Measurements from ENCODE around the gene LENG9.
"Not testable (repeated sequence)": the region's sequence is repeated elsewhere in the genome, so short reads cannot be mapped to it uniquely, and the experiment has no call there.

The LENG9 gene

DNA sequence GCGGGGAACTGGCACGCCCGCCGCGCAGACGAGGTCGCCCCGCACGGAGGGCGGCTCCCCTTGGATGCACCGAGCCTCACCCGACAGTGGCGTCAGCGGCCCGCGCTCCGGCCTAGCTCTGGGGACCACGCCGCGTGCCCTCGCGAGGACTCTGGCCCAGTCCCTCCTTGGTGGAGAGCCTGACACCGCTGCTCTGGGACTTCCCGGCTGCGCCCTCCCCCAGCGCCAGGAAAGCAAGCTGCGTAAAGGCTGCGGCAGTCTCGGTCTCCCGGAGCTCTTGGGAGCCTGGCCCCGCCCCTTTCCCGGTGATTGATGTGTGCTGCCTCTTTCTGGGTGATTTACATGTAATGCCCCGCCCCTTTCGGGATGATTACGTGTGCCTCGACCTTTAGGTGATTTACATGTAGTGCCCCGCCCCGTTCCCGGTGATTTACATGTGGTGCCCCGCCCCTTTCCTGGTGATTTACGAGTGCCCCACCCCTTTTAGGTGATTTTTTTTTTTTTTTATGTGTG is at the start of gene LENG9:
Gene LENG9, minus strand, starts transcription at position 248 of the 513 bp plus-strand sequence. CDS start 252 bp downstream, outside the sequence.
- DNase-seq (ENCODE audit: low read depth) = peak; percentile 81

DNA sequence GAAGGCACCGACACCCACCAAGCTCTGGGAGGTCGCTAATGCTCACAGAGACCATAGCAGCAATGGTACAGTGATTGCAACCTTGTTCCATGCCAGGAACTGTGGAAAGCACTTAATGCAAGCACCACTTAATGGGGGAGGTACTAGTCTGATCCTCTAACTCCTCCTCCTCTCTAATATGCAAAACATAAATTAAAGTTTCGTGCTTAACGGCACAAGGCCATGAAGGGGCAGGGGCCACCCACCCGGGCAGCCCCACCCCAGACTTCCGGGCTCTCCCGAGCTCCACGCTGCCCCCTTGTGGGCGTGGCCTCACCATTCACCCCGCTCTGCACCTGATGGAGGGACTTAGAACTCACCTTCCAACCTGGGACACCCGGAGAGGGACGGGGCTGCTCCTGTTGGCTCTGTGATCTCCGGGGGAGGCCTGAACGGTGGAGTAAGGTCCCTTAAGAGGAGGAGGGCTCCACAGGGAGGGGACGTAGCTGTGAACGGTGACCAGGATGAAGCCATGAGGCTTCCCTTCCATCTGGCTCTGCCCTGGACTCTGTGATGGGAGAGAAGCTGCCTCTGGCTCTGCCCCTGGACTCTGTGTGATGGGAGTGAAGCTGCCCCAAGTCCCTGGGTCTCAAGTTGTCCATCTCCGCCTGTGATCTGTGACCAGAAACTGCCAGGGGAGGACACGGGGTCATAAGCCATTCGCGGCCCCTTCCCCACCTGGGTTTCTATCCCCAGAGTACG is 45.8 kb upstream of the LENG9 start:
- not testable (repeated sequence) for DNase-seq (ENCODE audit: low read depth)

DNA sequence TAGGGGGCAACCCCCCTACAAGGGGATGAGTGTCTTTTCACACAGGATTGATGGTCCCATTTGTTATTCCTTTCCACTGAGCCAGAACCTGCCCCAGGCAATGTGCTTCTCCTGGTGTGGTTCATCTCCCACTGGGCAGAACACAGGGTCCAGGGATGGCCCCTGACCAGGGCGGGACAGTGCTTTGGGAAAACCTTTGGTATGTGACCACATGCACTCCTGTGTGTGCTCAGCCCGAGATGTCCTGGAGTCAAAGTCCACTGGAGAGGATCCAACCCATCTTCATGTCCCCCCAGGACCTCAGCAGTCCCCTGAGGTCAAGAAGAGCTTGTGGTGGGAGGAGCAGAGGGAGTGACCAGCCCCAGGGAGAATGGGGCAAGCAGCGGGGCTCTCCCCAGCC is 44.9 kb upstream of the LENG9 start:
- DNase-seq (ENCODE audit: low read depth) = not testable (repeated sequence)

DNA sequence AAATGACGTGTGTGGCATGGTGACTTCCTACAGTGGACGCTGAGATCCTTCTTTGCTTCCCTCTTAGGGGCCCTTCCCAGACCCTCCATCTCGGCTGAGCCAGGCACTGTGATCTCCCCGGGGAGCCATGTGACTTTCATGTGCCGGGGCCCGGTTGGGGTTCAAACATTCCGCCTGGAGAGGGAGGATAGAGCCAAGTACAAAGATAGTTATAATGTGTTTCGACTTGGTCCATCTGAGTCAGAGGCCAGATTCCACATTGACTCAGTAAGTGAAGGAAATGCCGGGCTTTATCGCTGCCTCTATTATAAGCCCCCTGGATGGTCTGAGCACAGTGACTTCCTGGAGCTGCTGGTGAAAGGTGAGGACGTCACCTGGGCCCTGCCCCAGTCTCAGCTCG is 44.2 kb upstream of the LENG9 start:
- no peak for DNase-seq (ENCODE audit: low read depth)

DNA sequence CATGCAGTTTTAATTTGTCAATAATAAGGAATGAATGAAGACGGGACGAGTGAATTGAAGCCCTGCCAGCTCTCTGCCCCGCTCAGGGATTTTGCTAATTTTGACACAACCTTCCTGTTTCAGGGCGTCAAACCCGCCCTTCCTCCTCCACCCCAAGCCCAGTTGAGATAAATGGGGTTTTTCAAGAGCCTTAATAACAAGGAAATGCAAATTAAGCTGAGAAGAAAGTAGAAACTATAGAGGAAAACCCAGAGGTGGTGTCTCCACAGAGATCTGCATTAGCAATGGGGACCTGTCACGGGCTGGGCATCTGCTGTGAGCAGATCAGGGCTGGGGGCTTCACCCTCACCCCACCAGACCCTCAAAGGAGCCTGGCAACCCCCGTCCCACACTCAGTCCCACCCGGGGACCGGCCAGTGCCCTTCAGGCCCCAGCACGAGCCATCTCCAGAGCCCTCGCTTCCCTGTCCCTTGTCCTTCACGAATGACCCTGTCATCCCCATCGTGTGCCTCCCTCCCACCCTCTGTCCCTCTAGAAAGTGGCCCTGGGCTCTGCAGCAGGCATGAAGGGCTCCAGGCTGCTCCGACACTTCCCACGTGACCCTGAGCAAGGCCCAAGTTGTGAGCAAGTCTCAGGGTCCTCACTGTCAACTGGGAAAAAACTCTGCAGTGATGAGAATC is 43.6 kb upstream of the LENG9 start:
- not testable (repeated sequence) for DNase-seq (ENCODE audit: low read depth)

DNA sequence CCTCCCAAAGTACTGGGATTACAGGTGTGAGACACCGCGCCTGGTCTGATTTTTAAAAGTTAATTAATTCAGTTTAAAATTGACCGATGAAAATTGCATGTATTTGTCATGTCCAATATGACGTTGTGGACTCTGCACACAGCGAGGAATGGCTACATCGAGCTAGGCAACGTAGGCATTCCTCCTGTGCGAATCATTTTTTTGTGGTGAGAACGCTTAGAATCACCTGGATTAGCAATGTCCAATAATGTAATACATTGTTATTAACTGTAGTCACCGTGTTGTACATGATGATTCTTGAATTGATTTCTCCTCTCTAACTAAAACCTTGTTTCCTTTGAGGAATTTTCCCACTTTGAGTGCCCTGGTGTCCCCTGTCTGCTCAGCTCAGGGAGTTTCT is 42.5 kb upstream of the LENG9 start:
- DNase-seq (ENCODE audit: low read depth) = no peak

DNA sequence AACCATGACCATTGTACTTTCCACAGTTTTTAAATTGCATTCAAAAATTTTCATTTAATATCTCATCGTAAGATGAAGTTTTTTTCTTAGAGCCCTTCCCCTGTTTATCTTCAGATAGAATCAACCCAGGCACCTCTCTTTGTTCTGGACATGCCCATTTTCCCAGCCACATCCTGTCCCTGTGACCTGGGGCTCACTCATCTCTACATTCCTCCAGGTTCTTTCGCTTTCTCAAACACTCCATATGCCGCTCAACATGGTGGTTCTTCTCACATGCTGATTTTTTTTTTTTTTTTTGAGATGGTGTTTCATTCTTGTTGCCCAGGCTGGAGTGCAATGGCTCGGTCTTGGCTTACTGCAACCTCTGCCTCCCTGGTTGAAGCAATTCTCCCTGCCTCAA is 42.0 kb upstream of the LENG9 start:
- not testable (repeated sequence) for DNase-seq (ENCODE audit: low read depth)

DNA sequence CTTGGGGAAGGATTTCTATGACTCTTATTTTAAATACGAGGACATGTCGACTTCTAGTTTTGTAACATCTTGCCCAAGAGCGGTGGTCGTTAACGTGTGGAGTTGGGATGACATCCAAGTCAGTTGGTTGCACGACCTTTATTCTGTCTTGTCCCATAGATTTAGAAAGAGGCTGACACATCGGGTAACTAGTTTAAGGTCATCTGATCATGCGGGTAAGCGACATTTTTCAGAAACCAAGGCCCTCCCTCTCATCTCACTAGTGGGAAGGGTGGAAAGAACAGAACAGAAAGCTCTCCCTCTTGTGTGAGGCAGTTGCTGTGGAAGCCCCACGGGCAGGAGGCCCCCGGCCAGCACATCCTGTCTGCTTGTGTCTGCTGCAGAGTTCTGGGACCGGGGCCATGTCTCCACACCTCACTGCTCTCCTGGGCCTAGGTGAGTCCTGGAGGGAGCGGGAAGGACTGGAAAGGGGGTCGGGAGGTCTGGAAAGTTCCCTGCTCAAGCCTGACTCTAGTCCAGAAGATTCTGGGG is 39.0 kb upstream of the LENG9 start, which contains the start of gene LAIR2:
Gene LAIR2, plus strand, starts transcription at position 314 of the 531 bp plus-strand sequence. Its CDS starts 88 bp downstream, at position 402.
- DNase-seq (ENCODE audit: low read depth) = no peak

DNA sequence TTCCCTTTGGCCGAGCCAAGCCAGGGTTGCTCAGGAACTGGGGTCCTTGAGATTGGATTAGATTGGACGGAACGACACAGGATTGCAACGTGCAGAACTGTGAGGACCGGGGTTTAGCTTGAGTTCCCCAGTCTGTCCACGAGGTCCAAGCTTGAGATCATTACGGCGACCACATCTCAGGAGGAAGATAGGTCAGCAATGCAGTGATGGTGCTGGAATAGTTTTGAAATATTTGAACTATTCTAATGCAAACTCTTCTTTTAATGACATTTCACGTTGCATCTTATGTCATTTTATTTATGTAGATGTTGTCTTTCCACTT is 34.8 kb upstream of the LENG9 start:
- not testable (repeated sequence) for DNase-seq (ENCODE audit: low read depth)

DNA sequence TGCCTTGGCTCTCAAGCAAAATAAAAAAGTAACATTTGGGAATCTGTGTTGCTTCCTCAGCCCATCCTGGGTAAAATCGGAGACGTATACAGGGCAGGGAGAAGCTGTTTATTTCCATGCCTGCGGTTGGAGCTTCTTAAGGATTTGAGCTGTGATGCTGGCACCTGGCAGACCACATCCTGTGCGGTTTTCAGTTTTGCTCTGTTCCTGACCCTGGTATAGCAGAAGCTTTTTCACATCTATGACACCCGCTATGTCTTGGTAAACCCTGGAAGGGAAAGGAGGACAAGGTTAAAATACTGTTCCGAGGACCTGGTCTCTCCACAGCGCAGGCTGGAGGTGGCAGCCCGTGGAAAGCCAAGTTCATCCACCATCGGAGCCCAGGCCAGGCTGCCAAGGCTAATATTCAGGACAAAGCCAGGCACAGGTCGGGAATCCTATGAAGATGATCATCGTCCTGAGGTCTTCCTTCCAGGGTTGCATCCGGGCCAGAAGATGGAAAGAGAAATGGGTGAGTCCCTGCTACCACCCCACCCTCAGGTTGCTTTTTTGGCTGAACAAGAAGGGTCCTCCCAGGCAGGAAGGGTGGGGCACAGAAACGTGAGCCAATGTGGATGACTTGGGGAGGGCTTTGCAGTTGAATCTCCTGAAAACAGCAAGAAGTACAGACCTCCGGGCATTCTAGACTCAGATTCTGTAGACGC is 34.3 kb upstream of the LENG9 start:
- DNase-seq (ENCODE audit: low read depth) = not testable (repeated sequence)

DNA sequence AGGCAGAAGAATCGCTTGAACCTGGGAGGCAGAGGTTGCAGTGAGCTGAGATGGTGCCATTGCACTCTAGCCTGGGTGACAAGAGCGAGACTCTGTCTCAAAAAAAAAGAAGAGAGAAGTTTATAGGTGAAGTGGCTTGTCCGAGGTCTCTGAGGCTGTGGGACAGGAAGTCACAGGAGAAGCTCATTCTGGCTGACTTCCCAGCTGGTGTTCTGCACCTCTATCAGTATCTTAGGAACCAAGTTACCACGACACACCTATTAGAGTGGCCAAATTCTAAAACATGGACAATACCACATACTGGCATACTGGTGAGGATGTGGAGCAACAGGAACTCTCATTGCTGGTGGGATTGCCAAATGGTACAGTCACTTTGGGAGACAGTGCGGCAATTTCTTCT is 31.7 kb upstream of the LENG9 start:
- DNase-seq (ENCODE audit: low read depth) = not testable (repeated sequence)

DNA sequence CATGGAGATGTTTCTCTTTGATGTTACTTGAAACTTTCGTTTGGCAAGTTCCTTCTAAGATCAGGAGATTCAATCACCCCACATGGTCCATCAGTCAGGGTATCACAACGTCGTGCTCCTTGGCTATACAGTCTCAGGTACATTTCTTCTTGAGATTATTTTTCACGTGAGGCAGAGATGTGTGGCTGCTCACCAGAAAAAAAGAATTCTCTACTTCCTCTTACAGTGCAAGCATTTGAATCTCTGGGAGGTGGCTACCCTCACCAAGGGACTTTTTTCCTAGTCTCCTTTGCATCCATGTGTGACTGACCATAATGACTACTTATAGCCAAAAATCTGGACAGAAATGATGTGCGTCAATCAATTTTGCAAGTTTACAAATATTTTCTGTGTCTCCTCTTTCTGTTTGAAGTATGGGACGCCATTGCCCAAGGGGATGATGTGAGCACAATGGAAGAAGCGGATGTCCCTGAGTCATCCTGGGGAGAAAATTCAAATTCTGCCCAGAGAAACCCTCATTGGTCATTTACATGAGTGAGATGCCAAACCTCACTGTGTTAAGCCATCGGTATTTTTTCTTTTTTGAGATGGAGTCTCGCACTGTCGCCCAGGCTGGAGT is 30.5 kb upstream of the LENG9 start:
- no peak for DNase-seq (ENCODE audit: low read depth)

DNA sequence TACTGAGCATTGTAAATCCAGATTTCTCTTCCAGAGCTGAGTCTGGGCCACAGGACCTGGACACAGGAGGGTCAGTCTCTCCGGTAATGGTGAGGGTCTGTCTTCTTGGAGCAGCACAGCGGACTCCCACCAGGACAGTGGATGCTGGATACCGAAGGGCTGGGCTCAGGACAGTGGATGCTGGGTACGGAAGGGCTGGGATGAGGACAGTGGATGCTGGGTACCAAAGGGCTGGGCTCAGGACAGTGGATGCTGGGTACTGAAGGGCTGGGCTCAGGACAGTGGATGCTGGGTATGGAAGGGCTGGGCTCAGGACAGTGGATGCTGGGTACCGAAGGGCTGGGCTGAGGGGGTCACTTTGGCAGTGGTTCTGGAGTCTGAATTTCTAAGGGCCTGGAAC is 29.5 kb upstream of the LENG9 start:
- not testable (repeated sequence) for DNase-seq (ENCODE audit: low read depth)

DNA sequence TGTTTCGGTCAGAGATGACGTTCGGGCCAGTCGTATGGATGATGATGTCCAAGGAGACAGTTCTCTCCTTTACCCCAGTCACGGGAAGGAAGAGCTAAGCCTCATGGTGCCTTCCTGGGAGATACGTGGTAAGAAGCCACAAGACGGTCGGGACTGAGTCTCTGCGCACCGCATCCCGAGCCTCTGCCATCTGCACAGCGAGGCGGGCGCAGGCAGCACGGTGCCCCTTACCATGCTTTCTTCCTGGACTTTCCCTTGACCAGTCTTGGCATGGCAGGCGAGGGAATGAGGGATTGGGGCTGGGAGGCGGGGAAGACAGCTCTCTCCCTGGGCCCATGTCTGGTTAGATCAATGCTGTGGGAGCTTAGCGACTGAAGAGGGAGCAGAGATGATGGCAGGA is 29.0 kb upstream of the LENG9 start:
- DNase-seq (ENCODE audit: low read depth) = no peak

DNA sequence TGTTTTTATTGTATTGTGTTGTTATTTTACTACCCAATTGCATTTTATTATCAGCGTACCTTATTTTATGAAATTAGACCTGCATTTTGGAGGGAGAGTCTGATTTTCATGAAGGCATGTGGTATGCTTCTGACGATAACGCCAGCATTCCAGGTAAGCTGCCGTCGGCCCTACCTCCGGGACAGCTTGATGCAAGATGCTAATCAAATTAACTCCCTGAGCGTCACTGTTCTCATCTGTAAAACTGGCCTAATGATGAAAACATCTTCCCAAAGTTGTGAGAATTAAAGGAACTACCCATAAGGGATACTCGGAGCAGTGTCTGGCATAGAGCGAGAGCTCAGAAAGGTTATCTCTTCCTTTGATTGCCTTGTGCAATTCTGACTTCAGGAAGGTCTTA is 26.2 kb upstream of the LENG9 start:
- no peak for DNase-seq (ENCODE audit: low read depth)

DNA sequence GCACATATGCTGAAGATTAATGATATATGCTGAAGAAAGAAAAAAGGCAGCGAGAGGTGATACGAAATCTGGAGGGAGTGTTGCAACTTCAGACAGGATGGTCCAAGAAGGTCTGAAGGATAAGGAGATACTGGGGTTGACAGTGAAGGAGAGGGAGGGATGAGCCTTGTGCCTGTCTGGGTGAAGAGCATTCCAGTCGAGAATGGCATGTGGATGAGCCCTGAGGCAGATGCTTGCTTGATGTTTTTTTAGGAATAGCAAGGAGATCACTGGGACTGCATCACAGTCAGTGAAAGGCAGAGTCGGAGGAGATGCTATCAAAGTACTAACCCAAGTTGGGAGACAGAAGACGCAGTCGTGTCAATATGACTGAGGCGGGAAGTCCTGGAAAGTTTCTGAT is 25.8 kb upstream of the LENG9 start:
- DNase-seq (ENCODE audit: low read depth) = no peak

DNA sequence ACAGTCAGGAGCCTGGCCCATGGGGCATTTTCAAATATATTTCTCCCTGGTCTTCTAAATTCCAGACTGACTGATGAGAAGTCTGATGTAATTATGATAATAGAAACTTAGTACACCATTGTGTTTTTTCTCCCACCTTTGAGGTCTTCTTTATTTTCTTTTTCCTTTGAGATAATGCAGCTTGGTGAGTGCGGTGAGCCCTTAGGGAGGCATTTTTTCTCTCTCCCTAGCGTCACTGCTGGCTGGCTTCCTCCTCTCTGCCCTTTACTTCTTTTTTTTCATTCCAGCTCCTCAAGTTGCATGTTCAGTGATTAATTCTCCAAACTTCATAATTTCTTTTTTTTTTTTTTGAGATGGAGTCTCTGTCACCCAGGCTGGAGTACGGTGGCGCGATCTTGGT is 22.3 kb upstream of the LENG9 start:
- DNase-seq (ENCODE audit: low read depth) = no peak

DNA sequence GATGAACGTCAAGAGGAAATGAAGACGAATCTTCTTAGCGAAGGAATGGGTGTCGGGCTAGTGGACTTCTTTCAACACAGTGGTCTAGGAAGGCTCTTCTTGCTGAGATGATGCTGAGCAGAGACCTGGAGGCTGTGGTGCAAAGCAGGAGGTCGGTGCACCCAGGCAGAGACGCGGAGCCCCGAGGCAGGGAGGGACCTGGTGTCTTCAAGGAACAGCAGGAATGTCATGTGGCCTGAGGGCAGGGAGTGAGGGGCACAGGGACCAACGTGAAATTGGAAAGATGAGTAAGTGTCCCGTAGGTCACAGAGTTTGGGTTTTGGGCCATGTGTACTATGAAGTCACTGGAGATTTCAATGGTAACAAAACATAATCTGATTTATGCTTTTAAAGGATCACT is 20.9 kb upstream of the LENG9 start:
- DNase-seq (ENCODE audit: low read depth) = no peak

DNA sequence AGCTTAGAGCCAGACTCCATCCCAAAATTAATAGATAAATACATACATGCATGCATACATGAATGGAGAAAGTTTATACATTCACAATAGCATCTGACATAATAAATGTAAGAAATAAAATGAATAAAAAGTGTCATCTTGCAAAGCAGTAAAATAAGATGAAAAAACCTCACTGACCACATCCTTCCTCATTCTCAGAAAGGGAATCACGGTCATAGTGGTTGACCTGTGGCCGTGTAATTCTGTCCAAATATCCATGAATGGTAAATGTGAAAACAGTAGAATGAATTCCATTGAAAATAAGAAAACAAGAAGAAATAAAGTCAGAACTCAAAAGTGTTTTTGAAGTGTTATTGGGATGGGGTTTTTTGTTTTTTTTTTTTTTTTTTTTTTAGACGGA is 19.3 kb upstream of the LENG9 start:
- no peak for DNase-seq (ENCODE audit: low read depth)

DNA sequence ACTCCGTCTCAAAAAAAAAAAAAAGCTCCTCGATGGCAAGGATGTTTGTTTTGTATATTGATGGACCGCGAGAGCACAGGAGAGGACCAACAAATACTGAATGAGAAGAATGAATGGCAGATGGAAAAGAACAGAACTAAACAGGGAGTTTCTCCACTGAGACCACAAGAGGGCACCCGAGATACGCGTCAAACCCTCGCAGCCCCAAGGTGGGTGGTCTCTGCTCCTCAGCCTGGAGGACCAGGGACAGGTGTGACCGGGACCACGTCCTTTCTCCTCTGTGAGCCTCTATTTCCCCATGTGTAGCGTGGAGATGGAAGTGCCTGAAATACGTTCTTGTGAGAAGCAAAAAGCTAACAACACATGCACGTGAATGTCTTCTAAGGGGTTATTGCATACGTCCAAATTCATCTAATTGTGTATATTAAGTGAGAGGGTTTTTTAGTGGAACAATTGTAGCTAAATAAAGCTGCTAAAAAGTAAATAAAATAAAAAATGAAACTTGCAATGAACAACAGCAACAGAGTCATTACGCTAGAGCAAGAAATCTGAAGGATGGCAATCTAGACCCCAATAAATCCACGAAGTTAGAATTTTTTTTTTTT is 17.9 kb upstream of the LENG9 start:
- DNase-seq (ENCODE audit: low read depth) = no peak

DNA sequence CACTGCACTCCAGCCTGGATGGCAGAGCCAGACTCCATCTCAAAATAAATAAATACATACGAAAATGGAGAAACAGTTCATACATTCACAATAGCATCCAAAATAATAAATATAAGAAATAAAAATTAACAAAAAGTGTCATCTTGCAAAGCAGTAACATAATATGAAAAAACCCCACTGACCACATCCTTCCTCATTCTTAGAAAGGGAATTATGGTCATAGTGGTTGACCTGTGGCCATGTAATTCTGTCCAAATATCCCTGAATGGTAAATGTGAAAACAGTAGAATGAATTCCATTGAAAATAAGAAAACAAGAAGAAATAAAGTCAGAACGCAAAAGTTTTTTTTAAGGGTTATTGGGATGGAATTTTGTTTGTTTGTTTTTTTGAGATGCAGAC is 16.5 kb upstream of the LENG9 start:
- no peak for DNase-seq (ENCODE audit: low read depth)
